ENCODE data around the gene MAP3K7.

DNA sequence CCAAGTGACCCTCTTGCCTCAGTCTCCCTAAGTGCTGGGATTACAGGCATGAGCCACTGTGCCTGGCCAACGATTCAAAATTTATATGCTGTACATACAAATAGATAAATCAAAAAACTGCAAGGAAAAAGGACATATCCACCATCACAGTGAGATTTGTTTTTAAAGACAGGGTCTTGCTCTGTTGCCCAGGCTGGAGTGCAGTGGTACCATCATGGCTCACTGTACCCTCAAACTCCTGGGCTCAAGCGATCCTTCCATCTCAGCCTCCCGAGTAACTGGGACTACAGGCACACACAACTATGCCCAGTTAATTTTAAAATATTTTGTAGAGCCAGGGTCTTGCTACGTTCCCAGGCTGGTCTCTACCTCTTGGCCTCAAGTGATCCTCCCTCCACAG lies 61.5 kb downstream of the MAP3K7 start:
- TF ChIP-seq, protein P1, sequence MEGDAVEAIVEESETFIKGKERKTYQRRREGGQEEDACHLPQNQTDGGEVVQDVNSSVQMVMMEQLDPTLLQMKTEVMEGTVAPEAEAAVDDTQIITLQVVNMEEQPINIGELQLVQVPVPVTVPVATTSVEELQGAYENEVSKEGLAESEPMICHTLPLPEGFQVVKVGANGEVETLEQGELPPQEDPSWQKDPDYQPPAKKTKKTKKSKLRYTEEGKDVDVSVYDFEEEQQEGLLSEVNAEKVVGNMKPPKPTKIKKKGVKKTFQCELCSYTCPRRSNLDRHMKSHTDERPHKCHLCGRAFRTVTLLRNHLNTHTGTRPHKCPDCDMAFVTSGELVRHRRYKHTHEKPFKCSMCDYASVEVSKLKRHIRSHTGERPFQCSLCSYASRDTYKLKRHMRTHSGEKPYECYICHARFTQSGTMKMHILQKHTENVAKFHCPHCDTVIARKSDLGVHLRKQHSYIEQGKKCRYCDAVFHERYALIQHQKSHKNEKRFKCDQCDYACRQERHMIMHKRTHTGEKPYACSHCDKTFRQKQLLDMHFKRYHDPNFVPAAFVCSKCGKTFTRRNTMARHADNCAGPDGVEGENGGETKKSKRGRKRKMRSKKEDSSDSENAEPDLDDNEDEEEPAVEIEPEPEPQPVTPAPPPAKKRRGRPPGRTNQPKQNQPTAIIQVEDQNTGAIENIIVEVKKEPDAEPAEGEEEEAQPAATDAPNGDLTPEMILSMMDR (IDR thresholded peaks at IDR 0.05; ENCODE audit: control extremely low read depth in 1 of 3, insufficient read depth in 1 of 3, low read depth in 1 of 3, low read length in 3 of 3), result no peak
- TF ChIP-seq POLR2A (IDR thresholded peaks at IDR 0.05; ENCODE audit: control extremely low read depth in 1 of 2, low read depth in 2 of 2, low read length in 2 of 2) (no peak), POLR2AphosphoS5 (IDR thresholded peaks at IDR 0.05; ENCODE audit: low read depth, low read length) (no peak), GTF2F1 (IDR thresholded peaks at IDR 0.05; ENCODE audit: borderline replicate concordance, low read depth, low read length) (no peak), TCF12 (IDR thresholded peaks at IDR 0.05; ENCODE audit: low read depth, low read length) (no peak), RNF2 (IDR thresholded peaks at IDR 0.05; ENCODE audit: borderline replicate concordance, low read depth, low read length, missing control alignments, poor library complexity, severe bottlenecking) (no peak), POU5F1 (IDR thresholded peaks at IDR 0.05; ENCODE audit: low read depth, low read length) (no peak), SIX5 (IDR thresholded peaks at IDR 0.05; ENCODE audit: low read depth, low read length) (no peak)
- TF ChIP-seq, protein P2, sequence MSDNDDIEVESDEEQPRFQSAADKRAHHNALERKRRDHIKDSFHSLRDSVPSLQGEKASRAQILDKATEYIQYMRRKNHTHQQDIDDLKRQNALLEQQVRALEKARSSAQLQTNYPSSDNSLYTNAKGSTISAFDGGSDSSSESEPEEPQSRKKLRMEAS (IDR thresholded peaks at IDR 0.05), result no peak

Measured in H1 (cell line).